ENCODE data around the gene H19. TPM values are rescaled to one million over a fixed set of nuclear protein-coding genes. Genes with fewer than 3 reads are reported as not detected.

Gene H19
- total and polyA plus RNA-seq, 2 of the 8 experiments (the other 6 are each of a cell fraction or from before 2014, with no cell fraction given), result 5.2 to 10.0 TPM

DNA sequence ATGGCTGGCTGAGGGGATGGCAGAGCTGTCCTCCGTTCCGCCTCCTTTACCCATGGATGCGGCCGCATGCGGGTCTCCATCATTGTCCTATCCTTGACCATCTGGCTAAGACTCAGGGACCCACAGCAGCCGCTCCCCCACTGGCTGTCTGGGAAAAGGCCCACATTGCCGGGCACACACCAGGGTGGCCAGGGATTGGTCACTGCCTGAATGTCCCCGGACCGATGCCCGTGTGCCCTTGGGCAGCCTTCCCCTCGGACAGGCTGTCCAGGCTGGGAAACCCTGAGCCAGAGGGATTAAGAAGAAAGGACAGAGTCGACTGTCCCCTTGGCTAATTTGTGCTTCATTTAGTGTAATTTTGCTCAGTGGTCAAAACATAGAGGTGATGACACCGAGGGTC is 22.5 kb downstream of the H19 start:
- no peak for FAIRE-seq
- Histone ChIP-seq H3K14ac (ENCODE audit: insufficient read length) (no peak overlapping the region), H2BK120ac (replicated peaks; ENCODE audit: low read depth, low read length) (no peak overlapping the region), H2BK12ac (ENCODE audit: low read depth, low read length) (no peak overlapping the region), H3K27me3 (replicated peaks in 1 of 4; ENCODE audit: control insufficient read depth in 3 of 4, extremely low read depth in 1 of 4, insufficient read depth in 3 of 4, low read length in 3 of 4) (no peaks in the 10 kb centered on the region), H3K4ac (replicated peaks; ENCODE audit: insufficient read length, low read depth, low read length) (no peak overlapping the region), H3K79me1 (ENCODE audit: low read depth, low read length) (no peaks in the 10 kb centered on the region), H3K4me1 (replicated peaks in 1 of 4; ENCODE audit: control insufficient read depth in 3 of 4, insufficient read depth in 4 of 4, low read length in 3 of 4) (no peaks in the 10 kb centered on the region), H2BK20ac (ENCODE audit: low read length) (no peak overlapping the region), H2AFZ (ENCODE audit: low read length) (no peak overlapping the region), H2BK5ac (ENCODE audit: low read depth, low read length) (no peak overlapping the region), H4K20me1 (replicated peaks in 1 of 2; ENCODE audit: control insufficient read depth in 1 of 2, insufficient read depth in 2 of 2, low read length in 2 of 2) (no peaks in the 10 kb centered on the region), H3K9ac (replicated peaks in 1 of 4; ENCODE audit: extremely low read depth in 1 of 4, low read depth in 3 of 4, low read length in 3 of 4) (no peak overlapping the region), H4K5ac (ENCODE audit: insufficient read length, low read depth, low read length) (no peak overlapping the region), H2BK15ac (ENCODE audit: low read length) (no peak overlapping the region), H4K8ac (ENCODE audit: extremely low read depth, insufficient read depth, low read length) (no peak overlapping the region), H4K91ac (replicated peaks; ENCODE audit: insufficient read length, low read length) (no peak overlapping the region), H3K18ac (ENCODE audit: extremely low read depth, low read length) (no peak overlapping the region), H3K23ac (ENCODE audit: insufficient read length) (no peak overlapping the region), H2AK5ac (ENCODE audit: low read depth, low read length) (no peak overlapping the region), H3K79me2 (ENCODE audit: control insufficient read depth in 1 of 2, insufficient read depth in 2 of 2, low read length in 2 of 2) (no peaks in the 10 kb centered on the region), H3K4me3 (ENCODE audit: extremely low read depth in 1 of 4, insufficient read depth in 2 of 4, low read depth in 3 of 4, low read length in 4 of 4) (no peak overlapping the region), H3K56ac (replicated peaks; ENCODE audit: insufficient read length, low read depth, low read length) (no peak overlapping the region), H3K9me3 (ENCODE audit: insufficient read depth in 2 of 2, low read depth in 1 of 2, low read length in 1 of 2) (no peaks in the 10 kb centered on the region), H3K23me2 (ENCODE audit: low read depth, low read length) (no peaks in the 10 kb centered on the region), H3K27ac (ENCODE audit: low read depth, low read length) (no peak overlapping the region), H3K36me3 (ENCODE audit: control insufficient read depth in 2 of 4, insufficient read depth in 4 of 4, low read length in 3 of 4) (no peaks in the 10 kb centered on the region), H3K4me2 (ENCODE audit: insufficient read depth in 1 of 2, low read depth in 2 of 2, low read length in 2 of 2) (no peak overlapping the region)
- no CpG with 5 or more reads among the region's 13 CpGs for WGBS, 2 experiments (ENCODE audit: extremely low coverage in 1 of 2, insufficient coverage in 1 of 2, insufficient read length in 1 of 2, insufficient replicate concordance in 2 of 2, low coverage in 1 of 2, low lambda C conversion rate in 2 of 2, missing lambda C conversion rate in 1 of 2)
- POLR2A ChIA-PET (ENCODE audit: partially characterized antibody), result no interaction called here
- CTCF ChIA-PET (ENCODE audit: partially characterized antibody), result interaction anchor here (0.8 to 1.9 kb wide), 6 partner anchors 33 to 182 kb away, joined by 3 to 5 read pairs (median 4); partner anchors contain the start of gene TNNI2
- no peak for TF ChIP-seq CBX8 (IDR thresholded peaks at IDR 0.05; ENCODE audit: borderline replicate concordance, low read depth, low read length)
- TF ChIP-seq CHD2 (IDR thresholded peaks at IDR 0.05; ENCODE audit: low read length), result no peak
- no peak for TF ChIP-seq SRF (IDR thresholded peaks at IDR 0.05; ENCODE audit: low read depth, low read length)
- no peak for TF ChIP-seq CEBPB (IDR thresholded peaks at IDR 0.05; ENCODE audit: low read depth, low read length)
- TF ChIP-seq EZH2 (IDR thresholded peaks at IDR 0.05; ENCODE audit: low read depth, low read length, severe bottlenecking), result no peak
- TF ChIP-seq CTBP2 (IDR thresholded peaks at IDR 0.05; ENCODE audit: borderline replicate concordance, insufficient read depth, insufficient read length, low read length), result no peak
- TF ChIP-seq BRCA1 (IDR thresholded peaks at IDR 0.05; ENCODE audit: low read depth, low read length), result no peak
- no peak for TF ChIP-seq JUN (IDR thresholded peaks at IDR 0.05; ENCODE audit: low read depth, low read length)
- TF ChIP-seq RFX5 (IDR thresholded peaks at IDR 0.05; ENCODE audit: borderline replicate concordance, low read depth, low read length), result no peak
- no peak for TF ChIP-seq EGR1 (IDR thresholded peaks at IDR 0.05; ENCODE audit: borderline replicate concordance, low read depth, low read length)
- TF ChIP-seq KDM1A (IDR thresholded peaks at IDR 0.05; ENCODE audit: borderline replicate concordance, low read length), result no peak
- TF ChIP-seq POU5F1 (IDR thresholded peaks at IDR 0.05; ENCODE audit: low read depth, low read length), result no peak
- TF ChIP-seq SIRT6 (IDR thresholded peaks at IDR 0.05; ENCODE audit: low read length), result no peak
- TF ChIP-seq SP1 (IDR thresholded peaks at IDR 0.05; ENCODE audit: low read depth, low read length), result no peak
- no peak for DNase-seq (ENCODE audit: low read depth in 1 of 2, low spot score in 2 of 2)
